SK-N-SH treated with all-trans-retinoic acid at 6 μM for 48 hours (cell line): ENCODE results near the gene RAP1GAP.

Experiments
- ATAC-seq: fragments of 200-7000 bp; cut with Tn5 transposase; 3 replicates; pipeline ENCODE4 v1.9.1; 2020; ENCODE audit warnings: mild to moderate bottlenecking, moderate library complexity
- ARNTL ChIP-seq: fragments of 450-650 bp; formaldehyde crosslinking; IDR thresholded peaks from 2 replicates; pipeline ENCODE4 v1.5.0; 2020; ENCODE audit warnings: low read depth, mild to moderate bottlenecking, moderate library complexity, borderline replicate concordance
- BACH2 ChIP-seq: fragments of 250-450 bp; sonication (Bioruptor Pico); IDR thresholded peaks from 2 replicates; pipeline ENCODE4 v1.9.0; 2021; ENCODE audit warnings: mild to moderate bottlenecking, borderline replicate concordance
- CREB5 ChIP-seq: fragments of 250-450 bp; sonication (Bioruptor Pico); IDR thresholded peaks from 2 replicates; pipeline ENCODE4 v1.5.1; 2020; ENCODE audit warnings: low read depth, mild to moderate bottlenecking, moderate library complexity
- CSDC2 ChIP-seq: fragments of 250-450 bp; sonication (Bioruptor Pico); IDR thresholded peaks from 2 replicates; pipeline ENCODE4 v1.5.0; 2020; ENCODE audit warnings: mild to moderate bottlenecking, moderate library complexity
- CSRNP3 ChIP-seq: fragments of 250-450 bp; sonication (Bioruptor Pico); IDR thresholded peaks from 2 replicates; pipeline ENCODE4 v1.5.1; 2021; ENCODE audit warnings: mild to moderate bottlenecking, moderate library complexity
- GLIS3 ChIP-seq: fragments of 250-450 bp; sonication (Bioruptor Pico); IDR thresholded peaks from 2 replicates; pipeline ENCODE4 v1.5.0; 2020; ENCODE audit warnings: mild to moderate bottlenecking, moderate library complexity
- ISL1 ChIP-seq: fragments of 250-450 bp; sonication (Bioruptor Pico); IDR thresholded peaks from 2 replicates; pipeline ENCODE4 v2.1.2; 2022; ENCODE audit warnings: mild to moderate bottlenecking, moderate library complexity
- OSR1 ChIP-seq: fragments of 250-450 bp; sonication (Bioruptor Pico); IDR thresholded peaks from 2 replicates; pipeline ENCODE4 v1.8.0; 2022; ENCODE audit warnings: moderate library complexity, mild to moderate bottlenecking, inconsistent platforms
- PATZ1 ChIP-seq: fragments of 250-450 bp; sonication (Bioruptor Pico); IDR thresholded peaks from 2 replicates; pipeline ENCODE4 v1.8.0; 2020; ENCODE audit warnings: mild to moderate bottlenecking, moderate library complexity, borderline replicate concordance
- POU6F1 ChIP-seq: fragments of 250-450 bp; sonication (Bioruptor Pico); IDR thresholded peaks from 2 replicates; pipeline ENCODE4 v1.8.0; 2021; ENCODE audit warnings: low read depth, mild to moderate bottlenecking, moderate library complexity, borderline replicate concordance
- RARB ChIP-seq: fragments of 250-450 bp; sonication (Bioruptor Pico); IDR thresholded peaks from 2 replicates; pipeline ENCODE4 v1.8.0; 2021; ENCODE audit warnings: mild to moderate bottlenecking, moderate library complexity
- TCF4 ChIP-seq: fragments of 250-450 bp; sonication (Bioruptor Pico); IDR thresholded peaks from 2 replicates; pipeline ENCODE4 v1.8.0; 2021; ENCODE audit warnings: mild to moderate bottlenecking, moderate library complexity, borderline replicate concordance
- TOX ChIP-seq: fragments of 250-450 bp; sonication (Bioruptor Pico); IDR thresholded peaks from 2 replicates; pipeline ENCODE4 v1.8.0; 2021; ENCODE audit warnings: mild to moderate bottlenecking, moderate library complexity, borderline replicate concordance
- TSHZ2 ChIP-seq: fragments of 250-450 bp; sonication (Bioruptor Pico); IDR thresholded peaks from 2 replicates; pipeline ENCODE4 v1.5.0; 2020; ENCODE audit warnings: mild to moderate bottlenecking, moderate library complexity
- ZFP3 ChIP-seq: fragments of 250-450 bp; sonication (Bioruptor Pico); IDR thresholded peaks from 2 replicates; pipeline ENCODE4 v1.5.0; 2020; ENCODE audit warnings: mild to moderate bottlenecking, moderate library complexity
- ZFP30 ChIP-seq: fragments of 450-650 bp; formaldehyde crosslinking; IDR thresholded peaks from 2 replicates; pipeline ENCODE4 v1.5.0; 2022; ENCODE audit warnings: mild to moderate bottlenecking, moderate library complexity
- ZNF565 ChIP-seq: fragments of 450-650 bp; formaldehyde crosslinking; conservative IDR thresholded peaks from 2 replicates; pipeline ENCODE4 v1.5.0; 2020; ENCODE audit warnings: low read depth, mild to moderate bottlenecking, moderate library complexity
- ZNF70 ChIP-seq: fragments of 450-650 bp; formaldehyde crosslinking; IDR thresholded peaks from 2 replicates; pipeline ENCODE4 v1.5.0; 2020; ENCODE audit warnings: mild to moderate bottlenecking, moderate library complexity
- ZNF8 ChIP-seq: fragments of 450-650 bp; formaldehyde crosslinking; IDR thresholded peaks from 2 replicates; pipeline ENCODE4 v1.5.0; 2020; ENCODE audit warnings: mild to moderate bottlenecking, moderate library complexity

The RAP1GAP gene

GRCh38 chr1:21586846-21587601 is 82.1 kb downstream of the RAP1GAP start:
- TF ChIP-seq CREB5 = no peak
- TF ChIP-seq ZFP3 = no peak
- TF ChIP-seq ZNF70 (CRISPR knock-in tag) = no peak
- TF ChIP-seq OSR1 = no peak
- TF ChIP-seq ZFP30 = no peak
- TF ChIP-seq ISL1 (CRISPR knock-in tag) = no peak
- no peak for TF ChIP-seq POU6F1 (CRISPR knock-in tag)
- no peak for TF ChIP-seq ARNTL (CRISPR knock-in tag)
- no peak for TF ChIP-seq TCF4 (CRISPR knock-in tag)
- peak; percentile 88 for ATAC-seq

GRCh38 chr1:21586222-21586621 is 82.9 kb downstream of the RAP1GAP start:
- TF ChIP-seq ZNF70 (CRISPR knock-in tag) (no peak), ZNF565 (CRISPR knock-in tag) (no peak), GLIS3 (CRISPR knock-in tag) (no peak), ZFP30 (no peak), ARNTL (CRISPR knock-in tag) (no peak), RARB (CRISPR knock-in tag) (no peak), CSRNP3 (CRISPR knock-in tag) (no peak), POU6F1 (CRISPR knock-in tag) (no peak), TOX (CRISPR knock-in tag) (no peak), PATZ1 (CRISPR knock-in tag) (no peak), ZNF8 (CRISPR knock-in tag) (no peak), BACH2 (CRISPR knock-in tag) (no peak), TSHZ2 (CRISPR knock-in tag) (no peak), CSDC2 (CRISPR knock-in tag) (no peak)
- no peak; the same call in 2 of the 3 replicates for ATAC-seq
